HG03457 (cell line): ENCODE data around the gene HOXB2.
"Not testable (repeated sequence)": the region's sequence is repeated elsewhere in the genome, so short reads cannot be mapped to it uniquely, and the experiment has no call there.

Experiments
- ATAC-seq: cut with Tn5 transposase; IDR thresholded peaks from one replicate; pipeline ENCODE4 v1.9.1; 2021; ENCODE audit warnings: moderate number of reproducible peaks; ENCODE audit not compliant: unreplicated experiment

Gene HOXB2

DNA sequence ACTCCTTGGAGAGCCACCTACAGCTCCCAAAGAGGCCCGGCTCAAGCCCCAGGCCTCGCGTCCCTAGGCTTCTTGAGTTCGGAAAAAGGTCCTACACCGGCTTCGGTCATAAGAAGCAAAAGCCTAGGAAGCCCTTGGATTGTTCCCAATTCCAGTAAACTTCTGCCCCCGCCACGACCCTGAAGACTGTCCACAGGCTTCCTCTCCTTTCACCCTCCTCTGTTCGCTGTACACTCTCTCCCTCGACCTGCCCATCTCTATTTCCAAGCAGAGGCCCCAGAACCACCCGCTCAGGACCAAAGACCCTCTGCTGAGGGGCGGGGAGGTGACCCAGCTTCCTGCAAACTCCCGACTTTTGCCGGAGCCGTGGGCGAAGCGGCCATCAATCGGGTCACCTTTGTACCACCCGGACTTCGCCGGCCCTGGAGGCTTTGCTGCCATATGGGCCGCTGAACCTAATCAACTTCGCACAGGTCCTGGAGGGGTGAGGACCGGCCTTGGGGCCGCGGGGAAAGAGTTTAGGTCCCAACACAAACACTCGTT lies 2.7 kb downstream of the HOXB2 start:
- ATAC-seq = no peak

DNA sequence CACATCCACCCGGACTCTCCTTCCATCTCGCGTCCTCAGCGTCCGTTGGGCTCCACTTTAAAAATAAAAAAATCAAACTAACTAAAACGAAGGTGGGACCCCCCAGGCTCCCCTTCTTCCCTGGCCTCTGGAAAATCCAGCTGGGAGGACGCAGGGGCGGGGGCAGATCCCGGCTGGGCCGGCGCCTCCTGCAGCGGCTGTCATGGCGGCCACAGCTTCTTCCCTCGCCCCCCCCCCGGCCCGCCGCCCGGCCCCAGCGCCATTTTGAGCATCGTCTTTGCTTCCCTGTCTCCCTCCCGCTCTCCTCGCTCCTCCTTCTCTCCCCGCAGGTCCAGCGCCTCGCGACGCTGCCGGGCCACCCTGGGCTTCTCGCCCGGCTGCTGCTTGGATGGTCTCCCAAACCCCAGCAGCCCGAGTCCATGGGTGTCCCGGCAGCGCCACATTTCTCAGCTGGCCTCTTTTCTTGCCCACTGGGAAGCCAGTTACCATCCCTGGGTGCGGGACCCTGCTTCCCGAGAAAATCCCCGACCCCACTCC lies 3.3 kb downstream of the HOXB2 start:
- no peak for ATAC-seq

DNA sequence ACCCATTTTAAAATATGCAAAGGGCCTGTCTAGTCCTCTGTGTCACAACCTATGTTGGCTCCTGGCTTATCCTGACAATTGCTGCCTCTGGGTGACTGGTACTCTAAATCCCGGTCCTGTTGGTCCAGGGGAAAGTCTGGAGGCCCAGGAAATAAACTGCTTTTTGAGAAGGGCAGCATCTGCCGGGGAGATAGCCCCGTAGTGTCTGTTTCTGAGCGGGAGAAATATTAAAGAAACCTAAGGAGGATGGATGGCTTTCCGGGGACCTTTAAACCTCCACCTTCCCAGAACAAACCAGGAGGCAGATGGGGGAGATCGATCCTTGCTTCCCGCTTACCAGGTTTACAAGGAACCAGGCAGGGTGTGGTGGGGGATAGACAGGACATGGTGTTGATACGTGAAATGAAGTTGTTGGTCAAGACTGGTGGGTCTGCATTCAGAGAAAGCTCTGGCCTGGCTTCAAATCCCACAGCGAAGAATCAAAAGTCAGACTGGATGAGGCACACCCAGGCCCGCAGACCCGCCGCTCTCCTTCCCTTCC lies 3.8 kb downstream of the HOXB2 start:
- no peak for ATAC-seq

DNA sequence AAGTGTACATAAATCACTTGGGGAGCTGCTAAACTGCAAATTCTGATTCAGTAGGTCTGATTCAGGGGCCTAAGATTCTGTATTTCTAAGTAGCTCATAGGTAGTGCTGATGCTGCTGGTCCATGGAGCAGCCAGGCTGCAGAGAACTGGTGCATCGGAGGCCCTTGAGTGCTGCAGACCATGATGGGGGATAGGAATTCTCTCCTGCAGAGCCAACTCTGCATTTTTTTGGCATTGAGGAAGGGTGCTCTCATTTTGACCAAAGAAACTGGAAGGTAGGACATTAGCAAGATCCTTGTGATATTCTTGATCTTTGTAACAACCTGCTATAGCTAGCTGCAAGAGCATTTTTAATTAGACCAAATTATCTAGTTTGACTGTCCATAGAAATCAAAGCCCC lies 4.7 kb downstream of the HOXB2 start:
- ATAC-seq = no peak

DNA sequence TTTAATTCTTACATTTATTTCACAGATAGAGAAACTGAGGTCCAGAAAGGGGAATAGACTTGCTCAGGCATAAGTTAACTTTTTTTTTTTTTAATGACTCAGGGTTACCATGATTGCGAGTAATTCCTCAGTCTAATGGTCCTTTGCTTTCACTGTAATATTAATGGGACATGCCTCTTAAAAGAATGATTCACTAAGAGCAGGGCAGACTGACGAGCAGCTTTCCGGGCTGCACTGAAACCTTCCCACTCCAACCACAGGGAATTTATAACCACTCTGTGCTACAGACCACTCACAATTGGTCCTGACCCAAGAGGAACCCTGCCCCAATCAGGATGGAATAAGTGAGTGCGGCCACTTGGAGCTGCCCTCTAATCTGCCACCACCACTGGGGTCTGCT lies 5.7 kb downstream of the HOXB2 start:
- ATAC-seq = no peak

DNA sequence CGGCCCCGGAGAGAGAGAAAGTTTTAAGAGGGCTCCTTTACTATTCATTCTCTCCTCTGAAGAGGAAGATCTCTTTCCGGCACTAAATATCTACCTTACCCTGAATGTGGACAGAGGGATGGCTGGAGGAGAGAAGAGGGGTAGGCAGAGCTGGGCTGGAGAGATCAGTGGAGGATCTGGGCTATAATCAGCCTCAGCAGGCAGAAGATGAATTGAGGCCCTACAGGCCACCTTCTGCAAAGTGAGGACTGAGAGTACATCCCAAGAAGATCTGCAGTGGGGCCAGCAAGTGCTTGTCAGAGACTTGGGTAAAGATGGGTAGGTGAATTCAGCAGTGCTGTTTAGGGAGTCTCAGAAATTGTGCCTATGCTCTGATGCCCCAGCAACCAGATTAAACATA lies 7.6 kb downstream of the HOXB2 start:
- ATAC-seq = no peak

DNA sequence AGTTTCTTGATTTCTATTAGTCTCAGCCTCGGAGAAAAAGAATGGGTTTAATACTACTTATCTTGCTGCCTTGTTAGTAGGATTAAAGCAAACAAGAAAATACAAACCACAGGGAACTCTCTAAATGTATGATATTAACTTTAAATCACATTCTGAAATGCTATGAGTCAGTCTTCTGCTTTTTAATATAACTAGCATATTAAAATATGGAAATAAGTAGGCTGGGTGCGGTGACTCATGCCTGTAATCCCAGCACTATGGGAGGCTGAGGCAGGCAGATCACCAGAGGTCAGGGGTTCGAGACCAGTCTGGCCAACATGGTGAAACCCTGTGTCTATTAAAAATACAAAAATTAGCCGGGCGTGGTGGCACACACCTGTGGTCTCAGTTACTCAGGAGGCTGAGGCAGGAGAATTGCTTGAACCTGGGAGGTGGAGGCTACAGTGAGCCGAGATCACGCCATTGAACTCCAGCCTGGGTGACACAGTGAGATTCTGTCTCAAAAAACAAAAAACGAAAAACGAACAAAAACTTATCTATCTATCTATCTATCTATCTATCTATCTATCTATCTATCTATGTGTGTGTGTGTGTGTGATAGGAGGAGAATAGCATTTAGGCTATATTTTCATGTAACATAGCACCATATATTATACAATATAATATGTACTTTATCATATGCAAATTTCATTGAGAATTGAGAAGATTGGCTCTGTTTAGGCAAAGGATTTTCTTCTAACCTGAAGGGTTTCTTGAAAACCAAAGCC lies 8.9 kb downstream of the HOXB2 start:
- not testable (repeated sequence) for ATAC-seq

DNA sequence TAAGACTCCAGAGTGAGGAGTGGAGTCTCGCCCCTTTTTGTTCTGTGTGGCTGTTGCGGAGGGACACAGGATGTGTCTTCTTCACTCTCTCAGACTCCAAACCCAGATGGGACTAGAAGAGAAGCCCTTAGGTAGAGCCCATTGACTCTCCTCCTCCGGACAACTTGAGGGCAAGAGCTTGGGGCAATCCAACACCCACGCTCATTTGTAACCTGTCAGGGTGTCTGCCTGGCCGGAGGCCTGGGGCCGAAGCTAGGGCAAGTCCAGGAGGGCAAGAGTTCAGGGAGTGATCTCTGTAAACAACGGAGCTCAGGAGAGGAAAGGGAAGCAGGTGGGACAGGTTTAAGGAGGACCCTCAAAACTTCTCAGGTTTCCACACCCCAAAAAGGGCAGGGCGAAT lies 12.6 kb downstream of the HOXB2 start:
- ATAC-seq = no peak

DNA sequence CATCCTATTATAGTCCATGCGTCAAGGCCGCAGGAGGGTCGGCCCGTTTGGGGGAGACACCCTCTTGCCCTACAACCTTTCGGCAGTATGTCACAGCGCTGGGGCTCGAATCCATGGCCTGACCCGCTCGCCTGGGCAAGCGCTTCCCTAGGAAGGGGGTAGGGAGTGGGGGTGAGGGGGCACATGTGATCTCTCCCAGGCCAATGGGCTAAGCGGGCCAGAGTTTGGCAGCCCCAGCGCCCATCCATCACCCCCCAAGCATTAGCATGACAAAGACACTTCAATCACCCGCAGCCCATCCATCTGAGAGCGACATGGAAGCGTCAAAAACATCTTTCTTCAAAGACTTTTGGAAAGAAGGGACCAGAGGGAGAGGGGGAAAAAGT lies 14.0 kb downstream of the HOXB2 start, which contains the start of gene HOXB1:
HOXB1 (minus strand) TSS at position 125 of the 386 bp plus-strand sequence; CDS start at position 18, 107 bp downstream.
- no peak for ATAC-seq

DNA sequence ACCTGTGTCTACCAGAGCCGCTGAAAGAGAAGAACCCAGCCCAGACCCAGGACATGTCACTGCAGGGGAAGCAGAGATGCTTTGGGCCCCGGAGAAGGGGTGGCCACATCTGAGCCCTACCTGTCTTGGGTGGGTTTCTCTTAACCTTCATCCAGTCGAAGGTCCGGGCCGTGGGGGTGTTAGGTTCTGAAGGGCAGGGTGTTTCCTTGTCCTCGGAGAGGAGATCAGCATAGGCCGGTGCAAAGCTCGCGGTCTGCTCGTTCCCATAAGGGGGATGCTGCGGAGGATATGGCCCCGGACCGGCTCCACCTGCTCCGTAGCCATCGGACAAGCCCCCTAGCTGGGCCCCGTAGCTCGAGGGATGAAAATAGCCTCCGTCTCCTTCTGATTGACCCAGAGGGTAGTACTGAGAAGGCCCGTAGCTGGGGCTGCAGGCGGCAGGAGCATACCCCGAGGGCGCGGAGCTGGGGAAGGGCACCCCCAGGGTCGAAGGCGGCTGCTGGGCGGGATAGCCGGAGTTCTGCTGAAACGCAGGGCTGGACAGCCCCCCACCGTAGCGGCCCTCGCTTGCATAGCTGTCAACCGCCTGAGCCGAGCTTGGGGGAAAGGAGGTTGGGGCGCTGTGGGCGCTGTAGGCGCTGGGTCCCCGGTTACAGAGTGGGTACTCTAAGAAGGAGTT lies 14.6 kb downstream of the HOXB2 start:
- ATAC-seq = no peak

DNA sequence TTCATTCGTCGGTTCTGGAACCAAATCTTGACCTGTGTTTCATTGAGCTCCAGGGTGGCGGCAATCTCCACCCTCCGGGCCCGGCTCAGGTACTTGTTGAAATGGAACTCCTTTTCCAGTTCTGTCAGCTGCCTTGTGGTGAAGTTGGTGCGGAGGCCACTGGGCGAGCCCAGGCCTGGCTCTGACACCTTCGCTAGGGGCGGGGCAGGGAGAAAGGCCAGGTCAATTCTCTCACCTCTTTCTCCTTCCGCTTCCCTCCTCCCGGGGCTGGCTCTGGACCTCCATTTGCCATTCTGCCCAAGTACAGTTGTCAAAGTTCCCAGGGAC lies 15.3 kb downstream of the HOXB2 start:
- ATAC-seq = no peak

DNA sequence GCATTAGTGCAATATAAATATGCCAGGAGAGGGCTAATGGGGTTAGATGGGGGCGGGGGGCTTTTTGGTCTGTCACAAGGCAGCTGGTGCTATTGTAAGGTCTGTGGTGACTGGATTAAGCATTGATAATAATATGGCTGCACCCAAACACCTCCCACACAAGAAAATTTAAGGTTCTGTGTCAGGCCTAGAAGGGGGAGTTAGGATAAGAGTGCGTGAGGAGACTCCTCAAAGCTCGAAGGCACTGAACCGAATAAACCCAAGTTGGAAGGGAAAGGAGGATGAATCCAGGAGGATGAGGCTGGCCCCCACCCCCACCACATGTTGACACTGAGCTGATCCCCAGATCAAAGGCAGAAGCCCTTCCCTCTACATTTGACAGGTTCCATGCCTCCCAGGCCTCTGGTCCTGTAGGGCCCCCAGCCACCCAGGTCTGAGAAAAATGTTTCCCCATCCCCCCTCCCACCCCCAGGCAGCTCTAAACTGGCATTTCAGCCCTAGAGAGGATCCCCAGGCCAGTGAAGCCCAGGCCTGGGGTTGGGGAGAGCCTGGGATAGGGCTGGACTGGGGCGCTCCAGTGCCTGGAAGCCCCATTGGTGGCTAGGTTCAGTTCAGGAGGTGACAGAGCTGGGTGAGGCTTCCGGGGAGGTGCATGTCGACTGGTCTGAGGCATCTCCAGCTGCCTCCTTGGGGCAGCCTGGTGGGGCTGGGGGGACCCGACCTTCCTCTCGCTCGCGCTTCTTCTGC lies 15.8 kb downstream of the HOXB2 start:
- no peak for ATAC-seq

DNA sequence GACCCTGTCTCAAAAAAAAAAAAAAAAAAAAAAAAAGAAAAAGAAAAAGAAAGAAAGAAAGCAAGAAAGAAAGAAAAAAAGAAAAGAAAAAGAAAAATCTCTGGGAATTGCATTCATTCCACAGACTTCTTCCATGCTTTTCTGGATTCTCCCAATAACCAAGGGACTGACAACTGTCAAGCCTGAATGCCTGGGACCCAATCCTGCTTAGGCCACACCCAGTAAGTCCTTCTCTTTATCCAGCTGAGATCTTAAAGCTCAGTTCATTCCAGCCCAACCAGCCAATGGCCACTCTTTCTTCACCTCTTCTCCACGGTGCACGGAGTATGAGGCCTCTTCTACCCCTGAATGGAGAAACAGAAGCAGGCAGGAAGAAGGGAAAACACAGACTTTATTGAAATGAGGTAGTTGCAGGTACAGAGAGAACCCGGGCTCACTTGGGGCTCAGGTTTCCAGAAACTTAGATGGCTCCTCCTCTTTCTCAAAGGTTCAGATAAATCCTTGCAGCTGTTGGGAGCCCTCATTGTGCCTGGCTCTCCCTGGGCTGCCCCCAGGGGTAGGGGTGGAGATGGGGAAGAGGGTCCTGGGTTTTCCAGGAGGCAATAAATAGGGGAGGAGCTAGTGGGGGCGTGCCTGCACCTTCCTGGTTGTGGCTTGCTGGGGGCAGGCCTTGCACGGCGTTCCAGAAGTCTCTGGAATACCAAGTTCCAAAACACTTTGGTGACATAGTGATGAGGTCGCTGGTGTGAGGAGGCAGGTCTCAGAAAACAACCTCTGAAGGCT lies 16.6 kb downstream of the HOXB2 start:
- no peak for ATAC-seq

DNA sequence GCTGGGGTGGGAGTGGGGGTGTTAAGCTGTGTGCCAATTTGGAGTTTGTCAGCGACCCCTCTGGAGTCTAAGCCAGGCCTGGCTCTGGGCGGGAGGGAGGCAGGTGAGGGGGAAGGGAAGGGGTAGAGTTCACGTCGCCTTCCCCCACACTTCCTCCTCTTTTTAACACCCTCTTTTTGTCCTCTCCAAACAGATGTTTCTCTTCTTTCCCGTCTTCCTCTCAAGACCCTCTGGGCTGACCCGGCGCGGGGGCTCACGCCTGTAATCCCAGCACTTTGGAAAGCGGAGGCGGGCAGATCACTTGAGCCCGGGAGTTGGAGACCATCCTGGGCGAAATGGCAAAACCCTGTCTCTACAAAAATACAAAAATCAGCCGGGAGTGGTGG lies 17.4 kb downstream of the HOXB2 start:
- no peak for ATAC-seq

DNA sequence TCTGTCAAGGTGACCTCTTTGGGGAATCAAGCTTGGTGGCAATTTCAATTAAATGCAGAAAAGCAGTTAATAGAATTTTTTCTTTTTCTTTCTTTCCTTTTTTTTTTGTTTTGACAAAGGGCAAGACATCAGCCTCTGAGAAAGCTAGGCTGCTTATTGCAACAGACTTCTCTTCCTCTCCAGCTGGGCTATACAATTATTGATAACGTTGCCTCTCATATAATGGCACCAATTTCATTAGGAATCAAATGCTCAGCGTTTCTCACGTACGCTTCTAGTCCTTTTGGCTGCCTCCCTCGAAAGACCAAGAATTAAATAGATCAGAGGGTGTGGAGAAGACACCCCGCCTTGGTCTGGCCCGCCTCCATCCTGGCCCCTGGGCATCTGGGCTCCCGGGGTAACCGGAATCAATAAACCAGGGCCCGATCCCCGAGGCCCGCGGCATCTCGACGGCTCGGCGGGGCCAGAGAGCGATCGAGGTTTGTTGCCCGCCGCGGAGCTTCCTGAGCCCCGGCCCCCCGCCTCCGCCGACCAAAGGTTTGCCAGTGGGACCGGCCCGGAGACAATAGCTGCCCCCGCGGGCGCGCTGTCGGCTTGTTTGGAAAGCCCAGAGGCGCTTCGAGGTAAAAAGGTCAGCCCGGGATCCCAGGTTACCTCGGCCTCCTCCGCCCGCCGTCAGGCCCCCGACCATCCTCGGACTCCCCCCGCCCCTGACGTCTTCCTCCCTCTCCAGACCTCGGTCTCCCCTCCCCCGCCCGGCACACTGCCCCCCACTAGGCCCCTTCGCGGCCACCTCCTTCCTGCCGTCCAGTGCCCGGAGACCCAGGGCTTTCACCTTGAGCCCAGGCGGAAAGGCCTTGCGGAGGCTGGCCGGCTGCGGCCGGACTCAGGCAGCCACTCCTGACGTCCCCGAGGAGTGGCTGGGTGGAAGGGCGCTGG lies 18.0 kb downstream of the HOXB2 start:
- no peak for ATAC-seq

DNA sequence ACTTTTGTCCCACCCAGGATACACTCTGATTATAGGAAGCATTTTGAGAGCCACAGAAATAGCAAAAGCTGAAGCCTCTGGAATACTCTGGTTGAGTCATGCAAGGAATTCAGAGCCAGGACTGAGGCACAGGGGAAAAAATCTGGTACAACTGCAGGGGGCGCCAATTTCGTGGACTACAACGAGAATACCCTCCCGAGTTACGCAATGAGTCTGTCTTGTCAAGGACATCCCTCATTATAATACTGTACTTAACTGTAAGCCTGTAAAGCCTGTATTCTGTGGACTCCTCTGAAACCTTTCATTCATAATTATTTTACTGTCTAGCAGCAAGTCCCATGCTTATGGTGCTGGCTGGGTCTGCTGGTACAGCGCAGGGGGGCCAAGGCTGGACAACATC lies 21.9 kb downstream of the HOXB2 start:
- no peak for ATAC-seq

DNA sequence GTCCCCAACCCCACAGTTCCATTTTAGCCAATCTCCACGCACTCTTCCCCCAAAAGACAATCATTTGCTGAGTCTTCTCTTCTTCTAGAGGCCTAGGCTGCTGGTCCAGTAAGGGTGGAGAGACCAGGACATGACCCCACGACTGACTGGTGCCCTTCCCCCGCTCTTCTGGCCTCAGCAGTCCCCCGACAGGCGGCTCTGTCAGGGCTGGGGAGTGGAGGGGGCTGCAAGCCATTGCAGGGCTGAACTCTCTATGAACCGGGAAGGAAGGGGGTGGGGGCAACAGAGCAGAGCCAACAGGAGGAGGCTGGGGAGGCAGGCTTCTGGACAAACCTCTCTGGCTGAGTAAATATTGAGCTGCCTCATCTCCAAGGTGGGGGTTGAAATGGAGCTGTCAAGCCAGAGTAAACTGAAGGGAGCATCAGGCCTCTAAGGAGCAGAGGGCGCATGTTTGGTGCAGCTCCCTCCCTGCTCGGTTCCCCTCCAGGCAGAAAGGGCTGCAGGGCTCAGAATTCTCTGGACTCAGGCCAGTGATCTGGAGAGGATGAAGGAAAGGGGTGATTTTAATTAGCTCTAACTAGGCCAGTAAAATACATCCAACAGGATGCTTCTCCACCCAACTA lies 22.8 kb downstream of the HOXB2 start:
- ATAC-seq = no peak

DNA sequence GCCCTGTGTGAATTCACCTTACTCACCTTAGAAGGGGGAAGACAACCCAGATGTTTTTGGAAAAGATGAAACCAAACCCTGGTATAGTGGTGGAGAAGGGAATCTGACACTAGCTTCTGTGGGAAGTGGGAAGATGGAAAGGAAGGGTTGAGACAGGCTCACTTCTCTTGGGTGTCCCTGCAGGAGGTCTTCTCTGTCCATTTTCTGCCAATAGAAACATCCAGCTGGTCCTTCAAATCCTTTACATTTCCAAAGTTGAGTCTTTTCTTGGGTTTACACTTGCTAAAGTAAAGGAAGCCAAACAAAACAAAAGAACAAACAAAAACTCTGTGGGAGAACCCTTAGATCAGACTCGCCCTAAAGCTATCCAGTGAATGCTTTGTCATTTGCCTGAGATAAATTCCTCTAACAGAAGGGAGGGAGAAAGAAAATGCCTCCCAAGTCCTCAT lies 24.3 kb downstream of the HOXB2 start:
- ATAC-seq = no peak

DNA sequence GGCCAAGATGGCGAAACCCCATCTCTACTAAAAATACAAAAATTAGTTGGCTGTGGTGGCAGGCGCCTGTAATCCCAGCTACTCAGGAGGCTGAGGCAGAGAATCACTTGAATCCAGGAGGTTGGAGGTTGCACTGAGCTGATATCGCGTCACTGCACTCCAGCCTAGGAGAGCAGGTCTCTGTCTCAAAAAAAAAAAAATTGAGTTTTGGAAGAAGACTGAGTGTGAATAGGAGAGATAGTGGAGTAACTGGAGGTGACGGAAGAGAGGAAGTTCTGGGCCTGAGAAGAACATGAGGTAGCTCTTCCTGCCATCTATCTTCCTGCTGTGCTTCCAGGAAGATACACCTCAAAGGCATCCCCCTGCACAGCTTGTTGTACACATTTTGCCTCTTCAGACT lies 25.5 kb downstream of the HOXB2 start:
- ATAC-seq = no peak
